Mucosa of descending colon (tissue), 3 donors: ENCODE measurements around the gene METTL15. TPM values are rescaled to one million over a fixed set of nuclear protein-coding genes. Genes with fewer than 3 reads are reported as not detected.

Source experiments
- ATAC-seq: fragments of 200-7000 bp; cut with Tn5 transposase; one replicate; pipeline ENCODE4 v1.9.1; 2020; ENCODE audit warnings: mild to moderate bottlenecking, moderate library complexity
- DNase-seq, 3 donors: peaks; one replicate each; pipeline ENCODE4 v3.0.0-alpha.2; 2020
- H3K36me3 ChIP-seq: fragments of 200-600 bp; one replicate; pipeline ENCODE4 v1.8.0; 2021; ENCODE audit warnings: low read depth, mild to moderate bottlenecking
- H3K4me1 ChIP-seq: fragments of 200-600 bp; one replicate; pipeline ENCODE4 v1.8.0; 2021; ENCODE audit warnings: low read depth, mild to moderate bottlenecking
- H3K4me3 ChIP-seq: fragments of 200-600 bp; one replicate; pipeline ENCODE4 v1.8.0; 2021; ENCODE audit warnings: mild to moderate bottlenecking
- H3K9me3 ChIP-seq: fragments of 200-600 bp; one replicate; pipeline ENCODE4 v1.8.0; 2021; ENCODE audit warnings: mild to moderate bottlenecking
- intact Hi-C, 2 donors: fragments of 100-400 bp; cut with DNase I in 1 of 2; cut with micrococcal nuclease in 1 of 2; formaldehyde crosslinking; loops; one replicate each; pipeline versions ENCODE4 v1.11.0 to v1.11.1; 2022; cut with DNase I, micrococcal nuclease
- total RNA-seq, 3 donors: library from RNA; stranded (reverse); fragmentation: NEBNext Ultra II Directional in 2 of 3; extraction: Animal tissue kit (Norgen Biotek cat#: 25700) in 2 of 3; gene quantifications; one replicate each; pipeline versions ENCODE4 v1.2.1 to v1.2.4, GENCODE V29; 2021 to 2023
- TF ChIP-seq, protein P1 (sequence below): fragments of 200-600 bp; IDR thresholded peaks from one replicate; pipeline ENCODE4 v1.8.0; 2022; ENCODE audit warnings: antibody characterized with exemption, mild to moderate bottlenecking
- donor health status: DM: no; HTN: no; CAD: no; lungs with moderate emphysema.
- donor health status: DM: no; HTN: no; CAD: no.
- donor health status: DM: no; HTN: yes; CAD: no.

Gene METTL15
- total RNA-seq, 3 donors from 2014 or later = 16.4 to 23.2 (median 17.1) TPM

DNA sequence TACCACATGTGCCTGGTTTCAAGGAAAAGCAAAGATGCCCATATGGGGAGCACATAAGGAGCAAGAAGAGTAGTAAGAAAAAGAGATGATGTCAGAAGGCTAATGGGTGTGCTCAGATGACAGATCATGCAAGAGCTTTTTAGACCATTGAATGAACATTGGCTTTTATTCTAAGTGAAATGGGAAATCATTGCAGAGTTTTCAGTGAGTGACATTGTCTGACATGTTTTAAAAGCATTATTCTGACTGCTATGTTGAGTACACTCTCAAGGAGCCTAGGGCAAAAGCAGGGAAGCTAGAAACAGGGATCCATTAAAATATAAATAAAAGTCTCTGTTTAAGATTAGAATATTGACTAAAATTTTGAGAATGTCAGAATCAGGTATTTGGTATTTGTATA is 133.6 kb downstream of the METTL15 start:
- H3K36me3 ChIP-seq = no peaks in the 10 kb centered on the region
- TF ChIP-seq, protein P1, sequence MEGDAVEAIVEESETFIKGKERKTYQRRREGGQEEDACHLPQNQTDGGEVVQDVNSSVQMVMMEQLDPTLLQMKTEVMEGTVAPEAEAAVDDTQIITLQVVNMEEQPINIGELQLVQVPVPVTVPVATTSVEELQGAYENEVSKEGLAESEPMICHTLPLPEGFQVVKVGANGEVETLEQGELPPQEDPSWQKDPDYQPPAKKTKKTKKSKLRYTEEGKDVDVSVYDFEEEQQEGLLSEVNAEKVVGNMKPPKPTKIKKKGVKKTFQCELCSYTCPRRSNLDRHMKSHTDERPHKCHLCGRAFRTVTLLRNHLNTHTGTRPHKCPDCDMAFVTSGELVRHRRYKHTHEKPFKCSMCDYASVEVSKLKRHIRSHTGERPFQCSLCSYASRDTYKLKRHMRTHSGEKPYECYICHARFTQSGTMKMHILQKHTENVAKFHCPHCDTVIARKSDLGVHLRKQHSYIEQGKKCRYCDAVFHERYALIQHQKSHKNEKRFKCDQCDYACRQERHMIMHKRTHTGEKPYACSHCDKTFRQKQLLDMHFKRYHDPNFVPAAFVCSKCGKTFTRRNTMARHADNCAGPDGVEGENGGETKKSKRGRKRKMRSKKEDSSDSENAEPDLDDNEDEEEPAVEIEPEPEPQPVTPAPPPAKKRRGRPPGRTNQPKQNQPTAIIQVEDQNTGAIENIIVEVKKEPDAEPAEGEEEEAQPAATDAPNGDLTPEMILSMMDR = no peak
- no peak for ATAC-seq
- intact Hi-C loops = no loop called here
- no peaks in the 10 kb centered on the region for H3K9me3 ChIP-seq
- H3K4me3 ChIP-seq = no peak overlapping the region
- H3K4me1 ChIP-seq = no peaks in the 10 kb centered on the region
- no peak for DNase-seq

DNA sequence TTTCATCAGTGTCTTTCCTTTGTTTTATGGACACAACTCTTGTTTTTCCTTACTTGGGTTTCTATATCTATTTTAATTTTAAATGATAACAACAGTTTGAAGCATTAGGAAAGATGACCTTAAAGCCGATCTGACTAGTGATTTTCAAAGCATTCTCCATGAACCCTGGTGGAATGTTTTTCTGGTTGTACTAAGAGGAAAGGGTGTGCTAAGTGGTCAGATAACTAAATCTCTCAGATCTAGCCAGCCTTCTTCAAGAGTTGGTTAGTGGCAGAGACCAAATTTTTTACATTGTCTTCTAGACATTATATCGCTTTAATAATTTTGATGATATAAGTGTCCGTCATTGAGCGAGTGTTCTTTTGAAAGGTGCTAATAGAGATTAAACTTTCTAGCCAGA is 134.4 kb downstream of the METTL15 start:
- no peak for DNase-seq
- Histone ChIP-seq H3K9me3 (no peaks in the 10 kb centered on the region), H3K36me3 (no peaks in the 10 kb centered on the region), H3K4me1 (no peaks in the 10 kb centered on the region), H3K4me3 (no peak overlapping the region)
- ATAC-seq = no peak
- TF ChIP-seq, protein P1 = no peak
- intact Hi-C loops = no loop called here

DNA sequence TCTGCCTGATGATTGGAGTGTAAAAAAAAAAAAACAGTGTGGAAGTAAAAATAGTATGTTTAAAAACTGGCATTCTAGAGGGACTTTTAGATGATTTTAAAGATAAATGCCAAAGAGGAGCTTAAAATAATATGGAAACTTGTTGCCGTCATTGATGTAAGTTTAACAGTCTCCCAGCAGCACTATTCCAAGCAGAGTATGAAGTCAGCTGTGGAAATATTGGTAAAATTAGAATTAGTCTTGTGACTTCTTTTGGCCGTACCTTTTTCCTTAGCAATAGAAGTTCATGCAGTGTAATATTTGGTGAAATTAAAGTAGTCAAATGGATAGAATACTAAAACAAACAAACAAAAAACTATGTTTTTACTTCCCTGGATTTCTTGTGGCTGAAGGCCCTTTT is 134.9 kb downstream of the METTL15 start:
- intact Hi-C loops = no loop called here

DNA sequence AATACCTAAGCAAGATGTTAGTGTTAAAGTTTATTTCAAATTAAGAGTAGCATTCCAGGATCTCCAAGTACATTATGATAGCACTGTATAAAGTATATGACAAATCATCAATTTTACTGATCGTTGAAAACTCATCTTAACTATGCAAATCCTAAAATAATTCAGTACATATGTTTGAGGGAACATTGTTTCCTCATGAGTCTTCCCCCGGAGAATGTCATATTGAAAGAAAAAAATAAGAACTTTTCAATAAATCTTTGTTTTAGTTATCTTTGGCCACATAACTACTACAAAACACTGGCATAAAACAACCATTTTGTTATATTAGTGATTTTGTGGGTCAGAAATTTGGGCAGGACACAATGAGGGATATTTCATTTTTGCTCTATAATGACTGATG is 135.4 kb downstream of the METTL15 start:
- no peak for ATAC-seq
- TF ChIP-seq, protein P1 = no peak

More for the DNA sequence above, 134.9 kb downstream of the METTL15 start:
- Histone ChIP-seq H3K4me1 (no peaks in the 10 kb centered on the region), H3K4me3 (no peak overlapping the region), H3K36me3 (no peaks in the 10 kb centered on the region), H3K9me3 (no peaks in the 10 kb centered on the region)
- TF ChIP-seq, protein P1 = no peak
- ATAC-seq = no peak
- no peak for DNase-seq

DNA sequence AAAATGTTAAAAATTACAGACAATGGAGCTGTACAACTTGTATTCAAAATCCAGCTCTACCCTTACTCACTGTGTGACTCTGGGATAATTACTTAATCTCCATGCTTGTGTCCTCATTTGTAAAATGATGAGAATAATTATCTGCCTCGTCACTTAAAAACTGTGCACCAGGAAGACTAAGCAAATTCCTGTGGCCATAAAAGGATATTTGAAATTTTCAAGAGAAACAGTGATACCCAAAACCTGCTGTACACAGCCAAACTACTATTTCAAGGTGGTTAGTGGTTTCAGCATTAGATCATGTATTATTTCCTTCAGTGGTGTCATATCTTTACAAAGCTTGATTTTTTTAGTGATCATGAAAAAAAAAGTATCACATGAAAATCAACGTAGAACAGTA is 136.9 kb downstream of the METTL15 start:
- DNase-seq = no peak
- intact Hi-C loops = no loop called here
- TF ChIP-seq, protein P1 = no peak
- Histone ChIP-seq H3K4me1 (no peaks in the 10 kb centered on the region), H3K9me3 (no peaks in the 10 kb centered on the region), H3K36me3 (no peaks in the 10 kb centered on the region), H3K4me3 (no peak overlapping the region)
- no peak for ATAC-seq

More for the DNA sequence above, 135.4 kb downstream of the METTL15 start:
- H3K4me3 ChIP-seq = no peak overlapping the region
- intact Hi-C loops = no loop called here
- no peaks in the 10 kb centered on the region for H3K9me3 ChIP-seq
- H3K4me1 ChIP-seq = no peaks in the 10 kb centered on the region
- no peak for DNase-seq
- H3K36me3 ChIP-seq = no peaks in the 10 kb centered on the region

DNA sequence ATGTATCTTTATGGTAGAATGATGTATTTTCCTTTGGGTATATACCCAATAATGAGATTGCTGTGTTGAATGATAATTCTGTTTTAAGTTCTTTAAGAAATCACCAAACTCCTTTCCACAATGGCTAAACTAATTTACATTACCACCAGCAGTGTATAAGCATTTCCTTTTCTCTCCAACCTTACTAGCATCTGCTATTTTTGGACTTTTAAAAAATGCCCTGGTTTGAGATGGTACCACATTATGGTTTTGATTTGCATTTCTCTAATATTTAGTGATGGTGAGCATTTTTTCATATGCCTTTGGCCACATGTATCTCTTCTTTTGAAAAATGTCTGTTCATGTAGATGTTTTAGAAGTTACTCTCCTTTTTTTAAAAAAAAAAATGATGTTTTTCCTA is 142.0 kb downstream of the METTL15 start:
- TF ChIP-seq, protein P1 = no peak
- no peak for DNase-seq
- intact Hi-C loops = no loop called here
- Histone ChIP-seq H3K36me3 (no peaks in the 10 kb centered on the region), H3K9me3 (no peaks in the 10 kb centered on the region), H3K4me1 (no peaks in the 10 kb centered on the region), H3K4me3 (no peak overlapping the region)
- ATAC-seq = no peak
